ENCODE measurements around the gene PSMD9.

- TF ChIP-seq, protein P1, sequence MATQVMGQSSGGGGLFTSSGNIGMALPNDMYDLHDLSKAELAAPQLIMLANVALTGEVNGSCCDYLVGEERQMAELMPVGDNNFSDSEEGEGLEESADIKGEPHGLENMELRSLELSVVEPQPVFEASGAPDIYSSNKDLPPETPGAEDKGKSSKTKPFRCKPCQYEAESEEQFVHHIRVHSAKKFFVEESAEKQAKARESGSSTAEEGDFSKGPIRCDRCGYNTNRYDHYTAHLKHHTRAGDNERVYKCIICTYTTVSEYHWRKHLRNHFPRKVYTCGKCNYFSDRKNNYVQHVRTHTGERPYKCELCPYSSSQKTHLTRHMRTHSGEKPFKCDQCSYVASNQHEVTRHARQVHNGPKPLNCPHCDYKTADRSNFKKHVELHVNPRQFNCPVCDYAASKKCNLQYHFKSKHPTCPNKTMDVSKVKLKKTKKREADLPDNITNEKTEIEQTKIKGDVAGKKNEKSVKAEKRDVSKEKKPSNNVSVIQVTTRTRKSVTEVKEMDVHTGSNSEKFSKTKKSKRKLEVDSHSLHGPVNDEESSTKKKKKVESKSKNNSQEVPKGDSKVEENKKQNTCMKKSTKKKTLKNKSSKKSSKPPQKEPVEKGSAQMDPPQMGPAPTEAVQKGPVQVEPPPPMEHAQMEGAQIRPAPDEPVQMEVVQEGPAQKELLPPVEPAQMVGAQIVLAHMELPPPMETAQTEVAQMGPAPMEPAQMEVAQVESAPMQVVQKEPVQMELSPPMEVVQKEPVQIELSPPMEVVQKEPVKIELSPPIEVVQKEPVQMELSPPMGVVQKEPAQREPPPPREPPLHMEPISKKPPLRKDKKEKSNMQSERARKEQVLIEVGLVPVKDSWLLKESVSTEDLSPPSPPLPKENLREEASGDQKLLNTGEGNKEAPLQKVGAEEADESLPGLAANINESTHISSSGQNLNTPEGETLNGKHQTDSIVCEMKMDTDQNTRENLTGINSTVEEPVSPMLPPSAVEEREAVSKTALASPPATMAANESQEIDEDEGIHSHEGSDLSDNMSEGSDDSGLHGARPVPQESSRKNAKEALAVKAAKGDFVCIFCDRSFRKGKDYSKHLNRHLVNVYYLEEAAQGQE (IDR thresholded peaks at IDR 0.05; ENCODE audit: borderline replicate concordance): no peak
- TF ChIP-seq, protein P2, sequence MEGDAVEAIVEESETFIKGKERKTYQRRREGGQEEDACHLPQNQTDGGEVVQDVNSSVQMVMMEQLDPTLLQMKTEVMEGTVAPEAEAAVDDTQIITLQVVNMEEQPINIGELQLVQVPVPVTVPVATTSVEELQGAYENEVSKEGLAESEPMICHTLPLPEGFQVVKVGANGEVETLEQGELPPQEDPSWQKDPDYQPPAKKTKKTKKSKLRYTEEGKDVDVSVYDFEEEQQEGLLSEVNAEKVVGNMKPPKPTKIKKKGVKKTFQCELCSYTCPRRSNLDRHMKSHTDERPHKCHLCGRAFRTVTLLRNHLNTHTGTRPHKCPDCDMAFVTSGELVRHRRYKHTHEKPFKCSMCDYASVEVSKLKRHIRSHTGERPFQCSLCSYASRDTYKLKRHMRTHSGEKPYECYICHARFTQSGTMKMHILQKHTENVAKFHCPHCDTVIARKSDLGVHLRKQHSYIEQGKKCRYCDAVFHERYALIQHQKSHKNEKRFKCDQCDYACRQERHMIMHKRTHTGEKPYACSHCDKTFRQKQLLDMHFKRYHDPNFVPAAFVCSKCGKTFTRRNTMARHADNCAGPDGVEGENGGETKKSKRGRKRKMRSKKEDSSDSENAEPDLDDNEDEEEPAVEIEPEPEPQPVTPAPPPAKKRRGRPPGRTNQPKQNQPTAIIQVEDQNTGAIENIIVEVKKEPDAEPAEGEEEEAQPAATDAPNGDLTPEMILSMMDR (IDR thresholded peaks at IDR 0.05; ENCODE audit: poor library complexity, severe bottlenecking): no peak
- TF ChIP-seq EZH2 (IDR thresholded peaks at IDR 0.05; ENCODE audit: borderline replicate concordance, insufficient read depth, low read length, poor library complexity, severe bottlenecking): no peak
- no peak for TF ChIP-seq EP300 (conservative IDR thresholded peaks at IDR 0.05; ENCODE audit: poor library complexity, severe bottlenecking)
- no peak for TF ChIP-seq RAD21 (conservative IDR thresholded peaks at IDR 0.05)
- no peak for TF ChIP-seq TAF1 (IDR thresholded peaks at IDR 0.05; ENCODE audit: low read depth)
Observed at GRCh38 chr12:121849665-121850064, 38.9 kb upstream of the PSMD9 start.
